SHP77 treated with DMSO at 0.1 percent for 48 hours (cell line): ENCODE results near the gene SOX9.
"Not testable (repeated sequence)": the region's sequence is repeated elsewhere in the genome, so short reads cannot be mapped to it uniquely, and the experiment has no call there.

ENCODE experiments used
- DNase-seq: peaks from one replicate; lab custom pipeline; 2025; lab: John Stamatoyannopoulos, UW

Gene SOX9

DNA sequence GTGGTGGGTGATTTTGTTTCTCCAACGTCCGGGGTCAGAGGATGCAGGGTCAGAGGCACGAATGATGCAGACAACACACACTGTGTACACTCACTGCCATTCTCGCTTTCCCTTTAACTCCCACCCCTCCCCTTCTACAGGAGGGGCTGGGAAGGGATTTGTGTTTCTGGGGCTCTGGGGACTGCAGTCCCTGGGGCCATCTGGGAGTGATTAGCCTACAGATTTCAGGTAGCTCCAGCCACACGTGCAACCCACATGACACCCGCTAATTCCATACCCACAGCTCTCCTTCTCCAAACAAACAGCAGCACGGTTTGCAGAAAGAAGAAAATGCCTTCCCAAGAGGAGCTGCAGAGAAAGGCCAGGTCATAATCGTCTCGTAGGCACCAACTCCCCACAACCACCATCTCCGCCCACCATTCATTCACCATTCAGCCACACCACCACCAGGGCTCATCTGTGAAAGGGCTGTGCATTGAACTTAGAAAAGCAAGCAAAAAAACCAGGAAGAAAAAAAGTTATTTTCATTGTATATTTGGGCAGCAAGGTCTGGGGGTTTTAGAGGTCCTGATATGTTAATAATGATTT lies 9.4 kb upstream of the SOX9 start:
- DNase-seq, result no peak

DNA sequence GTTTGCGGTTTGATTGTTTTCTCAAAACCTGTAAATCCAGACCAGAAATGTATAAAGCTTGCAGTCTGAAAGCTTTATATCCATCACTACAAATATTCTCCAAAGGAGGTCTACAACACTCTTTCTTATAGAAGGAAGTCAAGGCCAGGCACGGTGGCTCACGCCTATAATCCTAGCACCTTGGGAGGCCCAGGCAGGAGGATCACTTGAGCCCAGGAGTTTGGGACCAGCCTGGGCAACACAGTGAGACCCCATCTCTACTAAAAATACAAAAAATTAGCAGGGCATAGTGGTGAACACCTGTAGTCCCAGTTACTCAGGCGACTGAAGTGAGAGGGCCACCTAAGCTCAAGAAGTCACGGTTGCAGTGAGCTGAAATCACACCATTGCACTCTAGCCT lies 8.9 kb upstream of the SOX9 start:
- DNase-seq, result not testable (repeated sequence)

DNA sequence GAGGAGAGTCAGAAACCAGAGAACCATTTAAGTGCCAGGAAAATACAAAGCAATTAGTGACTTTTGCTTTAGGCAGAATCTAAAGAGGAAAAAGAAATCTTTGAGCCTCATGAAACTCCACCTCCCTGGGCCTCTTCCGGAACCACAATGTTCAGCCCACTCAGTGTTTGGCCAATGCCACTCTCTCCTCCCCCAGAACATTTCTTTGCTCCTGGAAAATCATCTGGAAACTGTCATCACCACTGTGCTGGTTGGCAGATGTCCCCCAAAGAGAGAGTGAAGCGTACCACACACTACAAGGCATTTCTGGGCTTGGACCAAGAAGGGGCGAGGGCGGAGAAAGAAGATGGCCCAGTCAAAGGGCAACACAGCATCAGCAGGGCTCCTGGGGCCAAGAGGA lies 7.1 kb upstream of the SOX9 start:
- DNase-seq, result no peak

DNA sequence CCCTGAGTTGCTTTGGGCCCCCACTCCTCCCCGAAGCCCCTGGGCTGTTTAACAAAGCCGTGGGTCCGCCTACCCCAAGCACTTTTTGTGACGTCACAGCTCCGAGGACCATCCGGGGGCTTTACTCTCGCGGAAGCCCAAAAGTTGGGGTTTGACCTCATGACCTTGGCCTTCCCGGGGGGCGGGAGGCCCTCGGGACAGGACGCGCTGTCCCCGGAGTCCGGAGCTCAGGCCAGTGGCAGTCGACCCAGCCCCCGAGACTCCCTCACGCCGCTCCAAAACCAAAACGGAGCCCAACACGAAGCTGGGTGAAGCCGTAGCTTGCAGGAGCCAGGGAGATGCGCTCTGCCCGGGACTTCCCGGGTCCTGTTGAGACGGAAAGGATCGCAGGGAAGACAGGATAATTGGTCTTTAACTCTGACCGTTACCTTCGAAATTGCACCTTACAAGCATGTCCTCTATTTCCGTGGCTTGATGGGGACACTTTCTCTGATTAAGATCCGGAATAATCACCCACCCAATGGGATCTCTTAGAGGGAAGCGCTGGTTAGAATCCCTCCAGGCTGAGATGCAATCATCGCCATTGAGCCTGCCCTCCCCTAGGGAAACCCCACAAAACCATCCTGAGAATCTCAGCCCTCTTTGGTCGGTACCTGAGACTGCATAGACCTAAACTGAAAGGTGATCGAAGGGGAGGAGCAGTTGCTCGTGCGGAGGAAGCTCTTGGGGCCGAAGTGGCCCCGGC lies 4.9 kb upstream of the SOX9 start:
- DNase-seq, result no peak

DNA sequence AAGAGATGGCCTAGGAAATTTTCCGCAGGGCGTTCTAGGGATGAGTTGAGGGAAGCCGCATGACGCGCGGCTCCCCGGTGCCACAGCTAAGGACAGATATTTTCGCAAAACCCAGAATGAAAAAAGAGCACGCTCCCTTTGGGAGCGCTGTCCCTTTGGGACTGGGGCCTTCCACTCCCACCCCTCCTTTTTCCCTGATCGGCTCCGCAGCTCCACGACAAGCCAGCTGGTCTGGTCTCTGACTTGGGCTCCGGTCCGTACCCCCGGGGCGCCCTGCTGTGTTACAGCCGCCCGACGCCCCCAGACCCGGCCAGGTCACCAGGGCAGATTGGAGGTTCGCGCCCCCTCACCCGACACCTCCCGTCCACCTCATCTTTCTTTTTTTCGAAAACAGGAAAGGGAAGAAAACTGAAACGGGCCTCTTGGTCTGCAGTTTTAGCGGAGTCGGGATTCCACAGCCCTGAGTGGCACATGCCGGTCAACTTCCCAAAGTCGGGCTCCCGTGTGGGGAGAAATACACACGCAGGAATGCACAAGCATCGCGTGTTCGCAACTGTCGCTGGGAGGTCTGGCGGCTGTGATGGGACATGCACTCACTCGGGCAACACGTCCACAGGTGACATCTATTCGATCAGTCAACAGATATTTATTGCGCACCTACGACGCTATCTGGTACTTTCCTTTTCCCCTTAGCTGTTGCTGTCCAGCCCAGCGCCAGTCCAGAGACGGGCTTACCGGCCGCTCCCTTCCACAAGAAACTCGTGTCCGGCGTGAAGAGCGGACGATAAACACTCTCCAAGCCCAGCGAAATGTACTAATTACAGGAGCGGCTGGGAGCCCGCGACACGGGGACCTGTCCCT lies 3.9 kb upstream of the SOX9 start:
- DNase-seq, result no peak

DNA sequence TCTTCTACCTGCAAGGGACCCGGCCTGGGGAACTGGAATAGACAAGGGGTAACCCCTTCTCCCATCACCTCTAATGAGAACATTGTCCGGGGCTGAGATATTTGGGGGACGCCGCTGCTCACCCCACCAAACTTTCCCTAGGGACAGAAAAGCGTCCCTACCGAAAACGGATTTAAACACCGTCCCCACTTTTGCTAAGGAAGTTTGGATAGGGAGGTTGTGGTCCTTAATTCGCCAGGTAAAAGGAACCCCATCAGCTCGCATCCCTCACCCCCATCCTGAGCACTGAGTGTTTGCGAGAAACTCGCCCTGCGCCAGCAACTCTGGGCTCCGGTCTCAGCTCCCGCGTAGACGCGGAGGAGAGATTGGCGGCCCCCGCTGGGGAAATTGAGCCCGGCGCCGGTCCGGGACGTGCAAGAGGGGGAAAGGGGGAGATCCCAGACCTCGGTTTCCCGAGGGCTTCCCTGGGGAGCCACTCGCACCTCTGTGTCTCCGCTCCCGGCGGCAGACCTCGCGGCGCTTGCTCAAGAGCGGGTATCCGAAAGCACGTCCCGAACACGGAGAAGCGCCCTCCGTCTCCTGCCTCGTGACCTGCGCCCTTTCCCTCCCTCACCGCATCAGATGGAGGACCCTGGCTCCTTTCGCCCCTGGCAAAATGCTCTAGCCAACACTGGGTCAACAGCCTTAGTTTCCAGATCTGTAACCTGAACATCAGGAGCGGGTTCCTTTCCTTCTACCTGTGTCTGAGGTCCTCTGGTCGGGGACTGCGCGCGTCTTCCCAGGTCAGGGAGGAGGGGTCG lies 3.1 kb upstream of the SOX9 start:
- DNase-seq, result no peak

DNA sequence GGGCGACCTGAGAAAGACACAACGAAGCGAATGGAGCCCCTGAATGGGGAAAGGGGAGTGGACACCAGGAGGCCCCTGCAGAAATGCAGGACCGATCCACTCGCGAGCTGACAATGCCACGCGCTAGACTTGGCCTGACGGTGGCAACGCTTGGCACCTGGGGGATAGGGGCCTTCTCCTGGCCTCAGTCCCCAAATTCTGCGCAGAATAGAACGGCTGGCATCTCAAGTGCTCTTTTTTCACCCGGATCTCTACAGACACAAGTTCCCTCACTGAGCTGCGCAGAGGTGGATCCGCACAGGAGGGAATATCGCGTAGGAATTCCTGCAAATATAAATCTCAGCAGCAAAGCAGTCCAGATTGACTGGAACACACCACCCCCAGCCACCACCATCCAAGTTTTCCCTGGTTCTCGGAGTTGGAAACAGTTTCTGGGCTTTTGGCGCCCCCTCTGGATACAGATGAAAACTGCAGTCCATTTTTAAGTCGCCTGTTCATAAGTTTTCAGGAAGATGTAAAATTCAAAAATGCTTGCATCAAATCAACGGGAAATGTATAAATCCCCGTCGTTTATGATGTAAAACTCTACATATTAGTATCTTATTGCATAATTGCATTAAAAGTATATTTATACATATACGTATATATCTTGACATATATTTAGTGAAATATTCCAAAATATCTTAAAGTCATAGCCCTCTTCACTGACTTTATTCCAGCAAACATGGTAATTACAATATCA lies 2.3 kb upstream of the SOX9 start:
- peak; percentile 45 for DNase-seq

DNA sequence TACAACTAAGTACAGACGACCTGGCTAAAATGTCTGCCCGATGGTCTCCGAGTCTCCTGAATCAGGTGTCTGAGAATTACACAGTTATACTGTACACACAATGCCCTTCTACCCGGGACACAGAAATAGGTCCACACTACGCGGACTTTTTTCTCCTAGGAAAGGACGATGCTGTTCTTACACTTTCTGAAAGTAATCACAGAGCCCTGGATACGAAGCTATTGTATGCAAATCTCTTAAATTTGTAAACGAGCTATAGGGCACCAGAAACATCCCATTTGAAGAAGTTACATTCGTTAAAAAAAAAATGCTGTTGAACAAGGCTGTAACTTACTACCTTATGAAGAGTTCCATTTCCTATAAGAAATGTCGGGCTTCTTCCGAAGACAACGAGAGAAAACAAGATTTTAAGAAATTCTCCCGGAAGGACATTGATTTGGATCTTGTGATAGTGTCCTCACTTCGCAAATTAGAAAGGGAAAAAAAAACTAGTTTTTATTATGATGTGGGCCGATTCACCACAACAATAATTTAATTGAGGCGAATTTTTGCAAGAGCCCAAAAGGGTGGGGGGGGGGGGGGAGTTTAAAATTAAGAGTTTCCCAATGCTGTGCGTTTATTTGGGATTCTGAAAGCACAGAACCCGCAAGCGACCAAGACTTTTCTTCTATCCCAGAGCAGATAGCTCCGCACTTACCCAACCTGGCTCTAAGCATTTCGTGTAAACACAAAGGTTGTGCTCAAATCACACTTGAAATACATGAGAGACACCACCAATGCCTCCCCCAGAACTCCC lies 1.5 kb upstream of the SOX9 start:
- DNase-seq, result no peak

DNA sequence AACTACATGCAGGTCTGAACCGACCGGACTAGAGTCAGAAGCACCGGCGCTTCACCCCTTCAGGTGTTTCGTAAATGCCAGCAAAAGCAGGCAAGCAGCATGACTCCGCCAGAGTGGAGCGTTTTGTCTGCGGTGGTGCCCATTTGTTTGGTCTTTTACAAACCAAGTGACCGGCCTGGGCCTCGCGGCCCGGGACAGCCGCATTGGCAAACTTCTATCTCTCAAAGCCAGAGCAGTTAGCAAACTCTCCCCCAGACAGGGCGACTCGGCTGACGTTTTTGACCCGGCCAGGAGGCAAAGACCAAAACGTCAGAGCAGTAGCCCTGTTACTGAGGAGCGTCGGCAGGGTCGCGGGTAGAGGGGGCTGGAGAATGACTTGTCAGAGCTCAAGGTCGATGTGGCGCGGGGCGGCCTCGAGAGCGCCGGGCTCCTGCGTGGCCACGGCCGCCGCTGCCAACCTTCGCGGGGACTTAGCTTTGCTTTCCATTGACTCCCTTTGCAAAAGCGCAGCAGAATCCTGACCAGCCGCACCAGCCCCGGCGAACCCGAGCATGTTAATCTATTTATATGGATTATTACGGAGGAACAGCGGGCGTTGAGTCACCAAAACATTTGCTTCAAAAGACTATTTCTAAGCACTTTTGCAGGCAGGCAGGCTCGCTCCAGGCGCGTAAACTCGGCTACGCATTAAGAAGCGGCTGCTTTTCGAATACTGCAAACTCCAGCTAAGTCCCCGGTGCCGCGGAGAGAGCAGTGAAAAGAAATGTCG lies 763 bp upstream of the SOX9 start:
- DNase-seq, result no peak

DNA sequence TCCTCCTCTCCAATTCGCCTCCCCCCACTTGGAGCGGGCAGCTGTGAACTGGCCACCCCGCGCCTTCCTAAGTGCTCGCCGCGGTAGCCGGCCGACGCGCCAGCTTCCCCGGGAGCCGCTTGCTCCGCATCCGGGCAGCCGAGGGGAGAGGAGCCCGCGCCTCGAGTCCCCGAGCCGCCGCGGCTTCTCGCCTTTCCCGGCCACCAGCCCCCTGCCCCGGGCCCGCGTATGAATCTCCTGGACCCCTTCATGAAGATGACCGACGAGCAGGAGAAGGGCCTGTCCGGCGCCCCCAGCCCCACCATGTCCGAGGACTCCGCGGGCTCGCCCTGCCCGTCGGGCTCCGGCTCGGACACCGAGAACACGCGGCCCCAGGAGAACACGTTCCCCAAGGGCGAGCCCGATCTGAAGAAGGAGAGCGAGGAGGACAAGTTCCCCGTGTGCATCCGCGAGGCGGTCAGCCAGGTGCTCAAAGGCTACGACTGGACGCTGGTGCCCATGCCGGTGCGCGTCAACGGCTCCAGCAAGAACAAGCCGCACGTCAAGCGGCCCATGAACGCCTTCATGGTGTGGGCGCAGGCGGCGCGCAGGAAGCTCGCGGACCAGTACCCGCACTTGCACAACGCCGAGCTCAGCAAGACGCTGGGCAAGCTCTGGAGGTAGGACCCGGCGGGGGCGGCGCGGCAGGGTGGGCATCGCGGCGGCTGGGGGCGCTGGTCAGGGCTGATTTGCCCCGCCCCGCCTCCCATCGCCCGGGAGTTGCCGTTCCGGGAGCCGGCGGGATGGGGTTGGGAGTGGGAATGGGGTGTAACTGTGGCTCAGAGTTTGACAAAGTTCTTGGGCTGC lies 567 bp downstream of the SOX9 start:
- no peak for DNase-seq

DNA sequence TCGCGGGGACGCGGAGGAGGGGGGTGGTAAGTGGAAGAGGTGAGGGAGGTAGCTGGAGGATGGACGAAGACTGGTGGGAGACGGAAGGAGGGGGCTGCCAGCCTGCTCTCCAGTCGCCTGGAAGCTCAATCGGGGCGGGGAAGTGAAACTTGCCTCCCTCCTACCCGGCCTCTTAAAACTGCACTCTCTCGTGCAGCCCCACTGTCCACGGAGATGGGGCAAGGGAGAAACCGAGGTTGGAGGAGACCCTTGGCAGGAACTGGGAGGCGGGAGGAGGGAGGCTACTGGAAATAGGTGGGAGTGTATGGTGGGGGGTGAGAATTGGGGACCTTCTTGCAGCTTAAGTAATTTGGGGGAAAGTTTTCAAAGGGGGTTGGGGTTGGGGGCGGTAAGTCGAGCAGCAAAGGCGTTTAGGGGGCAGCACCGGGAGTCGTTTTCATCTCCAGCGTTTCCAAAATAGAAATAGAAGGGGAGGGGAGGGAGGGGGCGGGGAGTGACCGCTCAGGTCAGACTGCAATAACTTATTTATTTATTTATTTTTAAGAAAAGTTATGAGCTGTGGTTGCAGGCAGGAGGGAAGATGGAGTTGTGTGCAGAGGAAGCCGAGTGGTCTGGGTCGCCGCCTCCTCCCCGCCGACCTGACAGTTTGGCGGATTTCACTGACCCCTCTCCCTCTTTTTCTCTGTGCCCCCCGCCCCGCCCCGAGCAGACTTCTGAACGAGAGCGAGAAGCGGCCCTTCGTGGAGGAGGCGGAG lies 1.4 kb downstream of the SOX9 start:
- no peak for DNase-seq

DNA sequence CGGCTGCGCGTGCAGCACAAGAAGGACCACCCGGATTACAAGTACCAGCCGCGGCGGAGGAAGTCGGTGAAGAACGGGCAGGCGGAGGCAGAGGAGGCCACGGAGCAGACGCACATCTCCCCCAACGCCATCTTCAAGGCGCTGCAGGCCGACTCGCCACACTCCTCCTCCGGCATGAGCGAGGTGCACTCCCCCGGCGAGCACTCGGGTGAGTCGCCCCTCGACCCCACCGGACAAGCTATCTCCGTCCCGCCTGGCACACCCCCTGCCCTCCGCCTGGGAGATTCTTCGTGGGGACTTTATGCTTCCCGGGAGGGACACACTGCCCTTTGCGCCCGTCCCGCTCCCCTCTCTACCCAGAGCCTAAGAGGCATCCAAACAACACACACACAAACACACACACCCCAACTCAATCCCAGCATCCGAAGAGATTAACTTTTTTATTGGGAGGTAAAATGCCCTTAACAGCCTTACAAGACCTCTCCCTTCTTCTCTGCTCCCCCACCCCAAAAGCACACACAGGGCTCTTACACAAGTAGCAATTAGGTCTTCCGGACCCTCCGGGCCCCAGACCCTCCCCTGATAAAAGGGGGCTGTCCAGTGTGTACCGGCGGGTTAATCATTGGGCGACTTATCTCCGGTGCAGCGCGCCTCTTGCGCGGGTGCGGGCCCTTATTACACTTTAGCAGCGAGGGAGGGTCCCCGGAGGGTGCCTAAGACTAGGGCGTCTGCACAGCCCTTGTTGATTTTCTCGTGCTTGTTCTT lies 2.1 kb downstream of the SOX9 start:
- DNase-seq, result no peak

DNA sequence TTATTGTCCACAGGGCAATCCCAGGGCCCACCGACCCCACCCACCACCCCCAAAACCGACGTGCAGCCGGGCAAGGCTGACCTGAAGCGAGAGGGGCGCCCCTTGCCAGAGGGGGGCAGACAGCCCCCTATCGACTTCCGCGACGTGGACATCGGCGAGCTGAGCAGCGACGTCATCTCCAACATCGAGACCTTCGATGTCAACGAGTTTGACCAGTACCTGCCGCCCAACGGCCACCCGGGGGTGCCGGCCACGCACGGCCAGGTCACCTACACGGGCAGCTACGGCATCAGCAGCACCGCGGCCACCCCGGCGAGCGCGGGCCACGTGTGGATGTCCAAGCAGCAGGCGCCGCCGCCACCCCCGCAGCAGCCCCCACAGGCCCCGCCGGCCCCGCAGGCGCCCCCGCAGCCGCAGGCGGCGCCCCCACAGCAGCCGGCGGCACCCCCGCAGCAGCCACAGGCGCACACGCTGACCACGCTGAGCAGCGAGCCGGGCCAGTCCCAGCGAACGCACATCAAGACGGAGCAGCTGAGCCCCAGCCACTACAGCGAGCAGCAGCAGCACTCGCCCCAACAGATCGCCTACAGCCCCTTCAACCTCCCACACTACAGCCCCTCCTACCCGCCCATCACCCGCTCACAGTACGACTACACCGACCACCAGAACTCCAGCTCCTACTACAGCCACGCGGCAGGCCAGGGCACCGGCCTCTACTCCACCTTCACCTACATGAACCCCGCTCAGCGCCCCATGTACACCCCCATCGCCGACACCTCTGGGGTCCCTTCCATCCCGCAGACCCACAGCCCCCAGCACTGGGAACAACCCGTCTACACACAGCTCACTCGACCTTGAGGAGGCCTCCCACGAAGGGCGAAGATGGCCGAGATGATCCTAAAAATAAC lies 3.0 kb downstream of the SOX9 start:
- DNase-seq, result no peak

DNA sequence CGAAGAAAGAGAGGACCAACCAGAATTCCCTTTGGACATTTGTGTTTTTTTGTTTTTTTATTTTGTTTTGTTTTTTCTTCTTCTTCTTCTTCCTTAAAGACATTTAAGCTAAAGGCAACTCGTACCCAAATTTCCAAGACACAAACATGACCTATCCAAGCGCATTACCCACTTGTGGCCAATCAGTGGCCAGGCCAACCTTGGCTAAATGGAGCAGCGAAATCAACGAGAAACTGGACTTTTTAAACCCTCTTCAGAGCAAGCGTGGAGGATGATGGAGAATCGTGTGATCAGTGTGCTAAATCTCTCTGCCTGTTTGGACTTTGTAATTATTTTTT lies 3.6 kb downstream of the SOX9 start:
- no peak for DNase-seq

DNA sequence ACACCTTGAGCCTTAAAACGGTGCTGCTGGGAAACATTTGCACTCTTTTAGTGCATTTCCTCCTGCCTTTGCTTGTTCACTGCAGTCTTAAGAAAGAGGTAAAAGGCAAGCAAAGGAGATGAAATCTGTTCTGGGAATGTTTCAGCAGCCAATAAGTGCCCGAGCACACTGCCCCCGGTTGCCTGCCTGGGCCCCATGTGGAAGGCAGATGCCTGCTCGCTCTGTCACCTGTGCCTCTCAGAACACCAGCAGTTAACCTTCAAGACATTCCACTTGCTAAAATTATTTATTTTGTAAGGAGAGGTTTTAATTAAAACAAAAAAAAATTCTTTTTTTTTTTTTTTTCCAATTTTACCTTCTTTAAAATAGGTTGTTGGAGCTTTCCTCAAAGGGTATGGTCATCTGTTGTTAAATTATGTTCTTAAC lies 4.4 kb downstream of the SOX9 start:
- DNase-seq, result no peak

DNA sequence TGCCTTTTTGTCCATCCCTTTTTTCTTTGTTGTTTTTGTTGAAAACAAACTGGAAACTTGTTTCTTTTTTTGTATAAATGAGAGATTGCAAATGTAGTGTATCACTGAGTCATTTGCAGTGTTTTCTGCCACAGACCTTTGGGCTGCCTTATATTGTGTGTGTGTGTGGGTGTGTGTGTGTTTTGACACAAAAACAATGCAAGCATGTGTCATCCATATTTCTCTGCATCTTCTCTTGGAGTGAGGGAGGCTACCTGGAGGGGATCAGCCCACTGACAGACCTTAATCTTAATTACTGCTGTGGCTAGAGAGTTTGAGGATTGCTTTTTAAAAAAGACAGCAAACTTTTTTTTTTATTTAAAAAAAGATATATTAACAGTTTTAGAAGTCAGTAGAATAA lies 4.9 kb downstream of the SOX9 start:
- no peak for DNase-seq
